ENCODE data around the gene TPK1. TPM values are rescaled to one million over a fixed set of nuclear protein-coding genes. Genes with fewer than 3 reads are reported as not detected.

Gene TPK1
- total and polyA plus RNA-seq, 8 donors: 1.4 to 3.6 (median 2.2) TPM

DNA sequence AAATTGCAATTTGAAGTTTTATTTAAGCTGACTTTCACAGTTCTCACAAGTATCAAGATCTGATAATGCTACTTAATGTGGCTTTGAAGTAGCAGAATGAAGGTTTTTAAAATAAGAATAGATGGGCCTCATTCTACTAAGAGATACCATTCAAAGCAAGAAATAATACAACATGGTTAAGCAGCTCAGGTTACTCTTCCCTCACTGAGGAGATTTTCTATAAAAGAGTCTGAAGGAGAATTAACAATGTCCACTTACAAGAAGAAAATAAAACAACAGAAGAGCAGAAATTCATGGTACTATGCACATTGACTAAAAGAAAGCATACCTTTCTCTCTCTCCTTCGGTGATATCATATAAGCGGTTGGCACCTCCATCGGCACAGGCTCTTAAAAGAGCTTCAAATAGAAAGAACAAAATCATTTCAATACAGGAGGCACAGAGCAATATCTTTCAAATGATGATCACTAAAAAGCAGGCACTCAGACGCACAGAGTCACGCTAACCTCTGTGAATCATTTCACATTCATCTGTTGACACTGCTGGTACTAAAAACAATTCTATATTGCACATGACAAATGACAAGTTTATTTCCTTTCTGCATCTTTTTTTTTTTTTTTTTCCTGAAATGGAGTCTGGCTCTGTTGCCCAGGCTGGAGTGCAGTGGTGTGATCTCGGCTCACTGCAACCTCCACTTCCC is 153.1 kb downstream of the TPK1 start:
- no peaks in the 10 kb centered on the region for H3K27me3 ChIP-seq
- no peak overlapping the region for H3K4me3 ChIP-seq
- TF ChIP-seq, protein P1, sequence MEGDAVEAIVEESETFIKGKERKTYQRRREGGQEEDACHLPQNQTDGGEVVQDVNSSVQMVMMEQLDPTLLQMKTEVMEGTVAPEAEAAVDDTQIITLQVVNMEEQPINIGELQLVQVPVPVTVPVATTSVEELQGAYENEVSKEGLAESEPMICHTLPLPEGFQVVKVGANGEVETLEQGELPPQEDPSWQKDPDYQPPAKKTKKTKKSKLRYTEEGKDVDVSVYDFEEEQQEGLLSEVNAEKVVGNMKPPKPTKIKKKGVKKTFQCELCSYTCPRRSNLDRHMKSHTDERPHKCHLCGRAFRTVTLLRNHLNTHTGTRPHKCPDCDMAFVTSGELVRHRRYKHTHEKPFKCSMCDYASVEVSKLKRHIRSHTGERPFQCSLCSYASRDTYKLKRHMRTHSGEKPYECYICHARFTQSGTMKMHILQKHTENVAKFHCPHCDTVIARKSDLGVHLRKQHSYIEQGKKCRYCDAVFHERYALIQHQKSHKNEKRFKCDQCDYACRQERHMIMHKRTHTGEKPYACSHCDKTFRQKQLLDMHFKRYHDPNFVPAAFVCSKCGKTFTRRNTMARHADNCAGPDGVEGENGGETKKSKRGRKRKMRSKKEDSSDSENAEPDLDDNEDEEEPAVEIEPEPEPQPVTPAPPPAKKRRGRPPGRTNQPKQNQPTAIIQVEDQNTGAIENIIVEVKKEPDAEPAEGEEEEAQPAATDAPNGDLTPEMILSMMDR (IDR thresholded peaks at IDR 0.05): no peak
- H3K9me3 ChIP-seq: no peaks in the 10 kb centered on the region
- ATAC-seq (no peak), FAIRE-seq (no peak), DNase-seq (no peak)
- intact Hi-C loops (cut with DNase I): no loop called here
- H3K4me1 ChIP-seq: no peaks in the 10 kb centered on the region
- no peak overlapping the region for H3K27ac ChIP-seq
- 94 to 95% methylated on average over 6 of the region's 6 CpGs for WGBS, 2 donors
- no peaks in the 10 kb centered on the region for H3K36me3 ChIP-seq

DNA sequence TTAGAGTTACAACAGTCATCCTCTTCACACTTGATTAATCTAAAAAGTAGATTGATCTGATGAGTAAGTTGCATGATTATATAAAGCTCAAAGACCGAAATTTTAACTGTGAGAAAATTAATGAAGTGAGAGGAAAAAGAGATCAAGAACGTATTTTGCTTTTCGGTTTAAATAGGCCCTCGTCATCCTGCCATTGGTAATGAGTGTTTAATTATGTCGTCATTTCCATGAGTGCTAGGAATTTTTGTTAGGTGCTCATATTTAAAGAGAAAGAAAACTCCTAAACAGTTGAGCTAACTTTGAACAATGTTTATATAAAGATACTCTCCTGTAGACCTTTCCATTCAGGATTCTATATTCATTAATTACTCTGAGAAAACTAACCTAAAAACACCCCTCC is 159.4 kb downstream of the TPK1 start:
- TF ChIP-seq, protein P1 (IDR thresholded peaks at IDR 0.05): no peak
- WGBS, 2 donors: 77 to 85% methylated on average over 5 of the region's 5 CpGs
- ATAC-seq (no peak), DNase-seq (no peak), FAIRE-seq (no peak)
- no peaks in the 10 kb centered on the region for H3K27me3 ChIP-seq
- no peak overlapping the region for H3K27ac ChIP-seq
- intact Hi-C loops (cut with DNase I): no loop called here
- H3K9me3 ChIP-seq: no peaks in the 10 kb centered on the region
- no peaks in the 10 kb centered on the region for H3K36me3 ChIP-seq
- no peak overlapping the region for H3K4me3 ChIP-seq
- no peaks in the 10 kb centered on the region for H3K4me1 ChIP-seq

DNA sequence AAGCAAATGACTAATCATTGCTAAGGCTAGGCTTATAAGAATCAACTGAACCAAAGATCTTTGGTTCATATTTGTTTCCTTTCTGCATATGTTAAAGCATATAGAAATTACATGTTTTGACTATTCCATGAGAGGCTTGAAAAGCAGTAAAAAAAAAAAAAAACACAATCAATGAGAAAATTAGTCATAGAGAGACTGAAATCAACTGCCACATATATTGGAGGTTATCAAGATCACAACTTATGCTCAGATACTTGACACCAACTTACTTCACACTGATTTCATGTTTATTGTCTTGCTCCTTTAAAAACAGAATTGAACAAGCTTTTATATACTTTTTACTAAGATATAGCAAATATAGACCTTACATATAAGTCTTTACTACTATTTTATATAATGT is 161.3 kb downstream of the TPK1 start:
- ATAC-seq: no peak
- intact Hi-C loops (cut with DNase I): no loop called here
- no peaks in the 10 kb centered on the region for H3K27me3 ChIP-seq
- H3K27ac ChIP-seq: no peak overlapping the region
- FAIRE-seq: no peak
- no peaks in the 10 kb centered on the region for H3K36me3 ChIP-seq
- no peaks in the 10 kb centered on the region for H3K4me1 ChIP-seq
- H3K4me3 ChIP-seq: no peak overlapping the region
- no peak for DNase-seq
- TF ChIP-seq, protein P1 (IDR thresholded peaks at IDR 0.05): no peak
- H3K9me3 ChIP-seq: no peaks in the 10 kb centered on the region

DNA sequence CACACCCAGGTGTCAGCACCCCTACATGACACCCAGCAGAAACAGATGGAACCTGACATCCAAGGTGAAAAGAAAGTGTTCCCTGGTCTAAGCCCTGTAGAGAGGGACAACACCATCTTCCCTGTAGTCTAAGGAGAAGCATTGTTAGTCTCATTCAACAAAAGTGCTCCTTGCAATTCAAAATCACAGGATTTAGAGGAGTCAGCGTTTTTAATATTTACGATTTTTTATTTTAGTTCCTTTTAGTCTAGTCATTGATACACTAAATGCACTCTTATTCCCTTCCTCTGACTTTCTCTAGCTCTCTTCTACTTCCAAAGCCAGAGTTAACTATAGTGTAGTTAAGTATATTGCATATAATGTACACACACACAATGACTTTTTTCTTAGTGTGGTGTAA is 163.0 kb downstream of the TPK1 start:
- no peaks in the 10 kb centered on the region for H3K27me3 ChIP-seq
- no peaks in the 10 kb centered on the region for H3K4me1 ChIP-seq
- no peaks in the 10 kb centered on the region for H3K36me3 ChIP-seq
- DNase-seq (no peak), ATAC-seq (no peak), FAIRE-seq (no peak)
- TF ChIP-seq, protein P1 (IDR thresholded peaks at IDR 0.05): no peak
- H3K9me3 ChIP-seq: no peaks in the 10 kb centered on the region
- no peak overlapping the region for H3K4me3 ChIP-seq
- H3K27ac ChIP-seq: no peak overlapping the region
- intact Hi-C loops (cut with DNase I): no loop called here
- 82 to 91% methylated on average over 2 of the region's 2 CpGs for WGBS, 2 donors

DNA sequence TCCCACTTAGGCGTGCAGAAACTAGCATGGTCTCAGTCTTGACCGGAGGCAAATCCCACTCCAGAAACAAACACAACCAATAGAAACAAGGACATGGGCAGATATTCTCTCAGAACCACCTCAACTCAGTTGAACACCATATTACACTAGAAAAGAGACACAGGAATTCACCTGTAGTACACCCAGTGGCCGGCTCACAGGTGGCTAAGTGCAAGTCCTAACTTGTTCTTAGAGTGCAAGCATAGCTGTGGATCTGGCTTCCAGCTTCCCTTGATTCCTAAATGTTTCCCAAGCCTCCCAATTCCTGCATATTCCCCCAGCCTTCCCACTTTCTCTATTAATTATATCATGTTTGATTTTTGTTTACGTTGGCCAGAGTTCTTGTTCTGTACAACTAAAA is 164.4 kb downstream of the TPK1 start:
- 76 to 88% methylated on average over 4 of the region's 4 CpGs for WGBS, 2 donors
- H3K27ac ChIP-seq: no peak overlapping the region
- no peaks in the 10 kb centered on the region for H3K36me3 ChIP-seq
- intact Hi-C loops (cut with DNase I): no loop called here
- no peaks in the 10 kb centered on the region for H3K4me1 ChIP-seq
- ATAC-seq: no peak
- H3K4me3 ChIP-seq: no peak overlapping the region
- no peak for DNase-seq
- TF ChIP-seq, protein P1 (IDR thresholded peaks at IDR 0.05): no peak
- no peak for FAIRE-seq
- no peaks in the 10 kb centered on the region for H3K9me3 ChIP-seq
- no peaks in the 10 kb centered on the region for H3K27me3 ChIP-seq
